Common myeloid progenitor, CD34-positive (primary cell): ENCODE measurements around the gene PTK6.
"Not testable (repeated sequence)": the region's sequence is repeated elsewhere in the genome, so short reads cannot be mapped to it uniquely, and the experiment has no call there.

Source experiments
- CTCF ChIA-PET: fragments of 350-600 bp; sonication (Branson Sonifier 250); formaldehyde crosslinking; loops from one replicate; lab custom pipeline; 2021; ENCODE audit warnings: antibody characterized with exemption; lab: Charles Lee
- POLR2A ChIA-PET: fragments of 350-600 bp; sonication (Branson Sonifier 250); formaldehyde crosslinking; loops from one replicate; lab custom pipeline; 2021; ENCODE audit warnings: antibody characterized with exemption; lab: Charles Lee
- DNase-seq, 3 donors: peaks; one replicate each; pipeline versions ENCODE4 v3.0.0 to v3.0.0-alpha.2; 2013
- H3K27ac ChIP-seq, 2 experiments: 1 replicate in 1 of 2; 2 replicates in 1 of 2; pipeline ENCODE4 v1.7.0; 2013; ENCODE audit warnings: inconsistent platforms in 2 of 2, low read length in 2 of 2, mild to moderate bottlenecking in 2 of 2, low read depth in 1 of 2, moderate library complexity in 1 of 2; ENCODE audit not compliant: severe bottlenecking in 2 of 2, insufficient read depth in 1 of 2, poor library complexity in 1 of 2
- H3K27me3 ChIP-seq, 5 experiments: replicated peaks in 2 of 5; 1 replicate in 3 of 5; 2 replicates in 2 of 5; pipeline versions ENCODE4 v1.6.1 to v1.7.0; 2013; ENCODE audit warnings: low read length in 4 of 5, mild to moderate bottlenecking in 2 of 5, moderate library complexity in 2 of 5, inconsistent platforms in 1 of 5; ENCODE audit not compliant: insufficient read depth in 5 of 5, control insufficient read depth in 4 of 5
- H3K36me3 ChIP-seq, 4 experiments: 1 replicate in 2 of 4; 2 replicates in 2 of 4; pipeline versions ENCODE4 v1.6.1 to v1.7.0; 2013; ENCODE audit warnings: low read length in 3 of 4, control low read depth in 1 of 4, mild to moderate bottlenecking in 1 of 4; ENCODE audit not compliant: control insufficient read depth in 4 of 4, insufficient read depth in 4 of 4
- H3K4me1 ChIP-seq, 4 experiments: 1 replicate in 3 of 4; 2 replicates in 1 of 4; pipeline versions ENCODE4 v1.6.1 to v1.7.1; 2013; ENCODE audit warnings: low read length in 3 of 4, mild to moderate bottlenecking in 3 of 4, control low read depth in 1 of 4, inconsistent platforms in 1 of 4, moderate library complexity in 1 of 4; ENCODE audit not compliant: control insufficient read depth in 4 of 4, insufficient read depth in 4 of 4; ENCODE audit errors: control extremely low read depth in 1 of 4
- H3K4me3 ChIP-seq, 7 experiments: 1 replicate in 4 of 7; 2 replicates in 3 of 7; pipeline versions ENCODE4 v1.5.1 to v1.7.0; 2013; ENCODE audit warnings: mild to moderate bottlenecking in 7 of 7, low read length in 6 of 7, moderate library complexity in 6 of 7, inconsistent platforms in 2 of 7, low read depth in 2 of 7, control low read depth in 1 of 7; ENCODE audit not compliant: insufficient read depth in 4 of 7, control insufficient read depth in 1 of 7; ENCODE audit errors: extremely low read depth in 1 of 7
- H3K9me3 ChIP-seq, 5 experiments: 1 replicate in 4 of 5; 2 replicates in 1 of 5; pipeline versions ENCODE4 v1.6.1 to v1.7.1; 2013; ENCODE audit warnings: low read length in 4 of 5, mild to moderate bottlenecking in 2 of 5, inconsistent platforms in 1 of 5, low read depth in 1 of 5, moderate library complexity in 1 of 5; ENCODE audit not compliant: control insufficient read depth in 4 of 5, insufficient read depth in 2 of 5; ENCODE audit errors: control extremely low read depth in 1 of 5
- WGBS: methylation state at CpG from one replicate; pipeline ENCODE4 v1.1.5; 2013; ENCODE audit not compliant: insufficient coverage; 5-methylcytosine and 5-hydroxymethylcytosine counted together

Gene PTK6

GRCh38 chr20:63484651-63485403 lies 52.3 kb downstream of the PTK6 start:
- ChIA-PET CTCF (interaction anchor here (0.7 to 2.3 kb wide), 5 partner anchors 9 to 342 kb away, joined by 3 to 12 read pairs (median 3); no protein-coding TSS in a partner anchor), POLR2A (interaction anchor here (0.6 kb wide), 1 partner anchor 12 kb away, joined by 3 read pairs; no protein-coding TSS in a partner anchor)
- Histone ChIP-seq H3K4me1 (peaks cover 0 to 10% (median 3%) of the 10 kb centered on the region in 4 experiments), H3K4me3 (no peak overlapping the region), H3K27me3 (peaks cover 0 to 72% (median 14%) of the 10 kb centered on the region in 5 experiments), H3K27ac (no peak overlapping the region), H3K36me3 (no peaks in the 10 kb centered on the region), H3K9me3 (peaks cover 0 to 4% (median 0%) of the 10 kb centered on the region in 5 experiments)
- no peak for DNase-seq
- 82% methylated on average over 11 of the region's 18 CpGs for WGBS

- Histone ChIP-seq H3K36me3 (no peaks in the 10 kb centered on the region), H3K27me3 (peaks cover 0 to 71% (median 13%) of the 10 kb centered on the region in 5 experiments), H3K9me3 (peaks cover 0 to 4% (median 0%) of the 10 kb centered on the region in 5 experiments), H3K4me1 (peaks cover 0 to 10% (median 3%) of the 10 kb centered on the region in 4 experiments), H3K27ac (no peak overlapping the region), H3K4me3 (no peak overlapping the region)
- ChIA-PET CTCF (interaction anchor here (0.7 to 2.3 kb wide), 5 partner anchors 9 to 342 kb away, joined by 3 to 12 read pairs (median 3); no protein-coding TSS in a partner anchor), POLR2A (interaction anchor here (0.6 kb wide), 1 partner anchor 12 kb away, joined by 3 read pairs; no protein-coding TSS in a partner anchor)
- WGBS, result 50% methylated on average over 16 of the region's 17 CpGs
- DNase-seq, result no peak
These were observed 52.9 kb downstream of the PTK6 start for GRCh38 chr20:63484236-63484635.

DNA sequence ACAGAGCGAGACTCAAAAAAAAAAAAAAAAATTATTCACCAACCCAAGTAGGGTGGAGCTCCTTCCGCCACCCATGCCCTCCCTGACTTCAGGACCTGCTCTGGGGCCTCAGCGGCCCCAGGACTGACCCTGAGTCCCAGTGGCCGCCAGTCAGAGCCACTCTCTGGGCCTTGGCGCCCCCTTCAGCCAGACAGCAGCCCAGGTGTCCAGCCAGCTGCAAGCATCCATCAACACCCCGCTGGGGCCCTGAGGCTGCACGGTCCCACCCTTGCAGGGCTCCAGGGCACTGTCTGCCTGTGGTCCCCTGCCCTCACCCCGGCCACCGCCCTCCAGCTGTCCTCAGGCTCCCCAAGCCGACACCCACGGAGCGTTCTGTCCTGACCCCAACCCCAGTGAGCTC lies 53.3 kb downstream of the PTK6 start:
- DNase-seq, result no peak
- peaks cover 0 to 4% (median 0%) of the 10 kb centered on the region in 5 experiments for H3K9me3 ChIP-seq
- no peaks in the 10 kb centered on the region for H3K36me3 ChIP-seq
- H3K4me1 ChIP-seq, result peaks cover 0 to 10% (median 3%) of the 10 kb centered on the region in 4 experiments
- H3K27me3 ChIP-seq, result peaks cover 0 to 71% (median 12%) of the 10 kb centered on the region in 5 experiments
- CTCF ChIA-PET, result interaction anchor here (0.8 to 2.3 kb wide), 4 partner anchors 10 to 341 kb away, joined by 3 to 12 read pairs (median 3); no protein-coding TSS in a partner anchor
- H3K4me3 ChIP-seq, result no peak overlapping the region
- POLR2A ChIA-PET, result interaction anchor here (0.6 kb wide), 1 partner anchor 13 kb away, joined by 3 read pairs; no protein-coding TSS in a partner anchor
- WGBS, result 73% methylated on average over 7 of the region's 12 CpGs
- H3K27ac ChIP-seq, result no peak overlapping the region

- Histone ChIP-seq H3K27me3 (peaks cover 0 to 74% (median 14%) of the 10 kb centered on the region in 5 experiments), H3K4me3 (no peak overlapping the region), H3K27ac (no peak overlapping the region), H3K9me3 (peaks cover 0 to 4% (median 0%) of the 10 kb centered on the region in 5 experiments), H3K4me1 (peaks cover 0 to 7% (median 3%) of the 10 kb centered on the region in 4 experiments), H3K36me3 (no peaks in the 10 kb centered on the region)
- ChIA-PET POLR2A (no interaction called here), CTCF (interaction anchor here (1.1 to 1.6 kb wide), 2 partner anchors 11 to 15 kb away, joined by 3 read pairs; no protein-coding TSS in a partner anchor)
- WGBS, result 77% methylated on average over 5 of the region's 11 CpGs
- DNase-seq, result no peak
These were observed 55.1 kb downstream of the PTK6 start for GRCh38 chr20:63482021-63482587.

DNA sequence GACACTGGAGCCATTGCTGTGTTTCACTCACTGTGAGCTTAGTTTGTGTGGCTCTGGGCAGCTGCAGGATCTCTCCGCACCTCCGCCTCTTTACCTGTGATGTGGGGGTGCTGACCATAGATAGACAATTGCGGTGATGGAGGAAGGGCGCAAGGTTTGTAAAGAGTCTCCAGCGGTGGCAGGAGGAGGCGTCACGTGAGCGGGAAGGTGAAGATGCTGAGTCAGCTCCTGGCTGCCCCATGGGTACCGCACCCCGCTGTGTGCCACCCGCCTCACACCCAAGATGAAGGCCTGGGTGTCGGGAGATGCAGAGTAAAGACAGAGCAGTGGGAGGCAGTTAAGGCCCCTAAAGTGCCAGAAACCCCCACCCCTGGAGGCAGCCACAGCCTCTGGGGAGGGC lies 55.7 kb downstream of the PTK6 start:
- H3K4me3 ChIP-seq, result no peak overlapping the region
- DNase-seq, result no peak
- no peaks in the 10 kb centered on the region for H3K36me3 ChIP-seq
- ChIA-PET POLR2A (no interaction called here), CTCF (interaction anchor here (1.1 to 1.6 kb wide), 2 partner anchors 12 to 15 kb away, joined by 3 read pairs; no protein-coding TSS in a partner anchor)
- peaks cover 0 to 7% (median 3%) of the 10 kb centered on the region in 4 experiments for H3K4me1 ChIP-seq
- peaks cover 0 to 76% (median 18%) of the 10 kb centered on the region in 5 experiments for H3K27me3 ChIP-seq
- H3K27ac ChIP-seq, result no peak overlapping the region
- peaks cover 0 to 4% (median 0%) of the 10 kb centered on the region in 5 experiments for H3K9me3 ChIP-seq
- 58% methylated on average over 12 of the region's 12 CpGs for WGBS

DNA sequence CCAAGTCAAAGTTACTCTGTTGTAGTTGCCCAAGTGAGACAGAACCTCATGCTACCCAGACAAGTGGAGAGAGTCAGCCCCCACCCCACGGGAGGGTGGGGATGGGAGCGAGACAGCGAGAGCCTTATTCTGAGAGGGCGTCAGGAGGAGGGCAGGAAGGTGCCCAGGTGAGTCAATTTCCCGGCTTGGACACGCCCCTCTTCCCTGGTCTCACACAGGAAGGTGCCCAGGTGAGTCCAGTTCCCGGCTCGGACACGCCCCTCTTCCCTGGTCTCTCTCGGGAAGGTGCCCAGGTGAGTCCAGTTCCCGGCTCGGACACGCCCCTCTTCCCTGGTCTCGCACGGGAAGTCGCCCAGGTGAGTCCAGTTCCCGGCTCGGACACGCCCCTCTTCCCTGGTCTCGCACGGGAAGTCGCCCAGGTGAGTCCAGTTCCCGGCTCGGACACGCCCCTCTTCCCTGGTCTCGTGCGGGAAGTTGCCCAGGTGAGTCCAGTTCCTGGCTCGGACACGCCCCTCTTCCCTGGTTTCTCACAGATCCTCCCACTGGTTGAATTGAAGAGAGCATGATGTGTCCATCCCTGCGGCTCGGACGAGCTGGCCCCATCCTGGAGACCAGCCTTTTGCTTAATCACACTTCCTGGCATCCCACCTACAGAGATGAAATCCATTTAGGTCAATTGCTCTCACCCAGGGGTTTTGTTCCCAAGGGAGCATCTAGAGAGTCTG lies 57.3 kb downstream of the PTK6 start:
- H3K36me3 ChIP-seq, H3K9me3 ChIP-seq, CTCF ChIA-PET, DNase-seq, H3K4me1 ChIP-seq, H3K27ac ChIP-seq, H3K4me3 ChIP-seq, POLR2A ChIA-PET: not testable (repeated sequence)
- 80% methylated on average over 21 of the region's 32 CpGs for WGBS
- peaks cover 0 to 85% (median 24%) of the 10 kb centered on the region in 5 experiments for H3K27me3 ChIP-seq
